ENCODE results near the gene SSTR1. TPM values are rescaled to one million over a fixed set of nuclear protein-coding genes. Genes with fewer than 3 reads are reported as not detected.

Gene SSTR1
- total RNA-seq (2022; extraction: Qiagen RNA extraction; ENCODE audit: low read depth): not detected in 5 replicates

GRCh38 chr14:38207736-38208617 lies at the start of gene SSTR1:
Gene SSTR1 (plus strand): TSS chr14:38207904. CDS start chr14:38209390, 1,486 bp downstream.

GRCh38 chr14:38255673-38256532 lies 48.2 kb downstream of the SSTR1 start, which contains the start of gene CLEC14A:
Gene CLEC14A (minus strand): TSS chr14:38256093. CDS start chr14:38256022, 71 bp downstream.

Other genes starting within 250 kb of the SSTR1 start
- gene CLEC14A, start 48.2 kb downstream of the SSTR1 start, total RNA-seq (2022; extraction: Qiagen RNA extraction; ENCODE audit: low read depth): not detected in 5 replicates